Liver (tissue), 9 donors: ENCODE measurements around the gene TAMALIN. TPM values are rescaled to one million over a fixed set of nuclear protein-coding genes. Genes with fewer than 3 reads are reported as not detected.

Experiments used
- DNase-seq: peaks from one replicate; pipeline ENCODE4 v3.0.0-alpha.2; 2017; ENCODE audit warnings: low spot score
- H3K27ac ChIP-seq, 2 donors: one replicate each; pipeline ENCODE4 v1.7.0; 2013; ENCODE audit warnings: inconsistent platforms in 2 of 2, low read length in 2 of 2, control low read depth in 1 of 2, low read depth in 1 of 2, mild to moderate bottlenecking in 1 of 2
- H3K27me3 ChIP-seq, 4 donors: one replicate each; pipeline versions ENCODE4 v1.6.1 to v1.7.0; 2013; ENCODE audit warnings: low read length in 3 of 4, inconsistent platforms in 1 of 4, mild to moderate bottlenecking in 1 of 4, moderate library complexity in 1 of 4; ENCODE audit not compliant: control insufficient read depth in 4 of 4, insufficient read depth in 4 of 4
- H3K36me3 ChIP-seq, 4 donors: one replicate each; pipeline versions ENCODE4 v1.6.1 to v1.7.0; 2013; ENCODE audit warnings: low read length in 3 of 4, mild to moderate bottlenecking in 3 of 4, low read depth in 1 of 4, moderate library complexity in 1 of 4; ENCODE audit not compliant: control insufficient read depth in 4 of 4, insufficient read depth in 3 of 4
- H3K4me1 ChIP-seq, 4 donors: one replicate each; pipeline versions ENCODE4 v1.6.1 to v1.7.0; 2013; ENCODE audit warnings: low read length in 3 of 4, mild to moderate bottlenecking in 3 of 4, moderate library complexity in 1 of 4; ENCODE audit not compliant: control insufficient read depth in 4 of 4, insufficient read depth in 4 of 4
- H3K4me3 ChIP-seq, 3 donors: one replicate each; pipeline versions ENCODE4 v1.6.1 to v1.7.0; 2013; ENCODE audit warnings: low read length in 3 of 3, control low read depth in 1 of 3, low read depth in 1 of 3, mild to moderate bottlenecking in 1 of 3
- H3K9ac ChIP-seq, 2 donors: one replicate each; pipeline ENCODE4 v1.7.0; 2013; ENCODE audit warnings: low read length in 2 of 2, mild to moderate bottlenecking in 2 of 2, moderate library complexity in 2 of 2, control low read depth in 1 of 2, low read depth in 1 of 2
- H3K9me3 ChIP-seq, 4 donors: one replicate each; pipeline versions ENCODE4 v1.6.1 to v1.7.0; 2013; ENCODE audit warnings: low read length in 3 of 4; ENCODE audit not compliant: control insufficient read depth in 4 of 4
- EGR1 ChIP-seq, 2 donors: IDR thresholded peaks; 2 replicates each; pipeline ENCODE4 v1.6.1; 2016 to 2018; ENCODE audit warnings: antibody characterized with exemption in 2 of 2, low read depth in 2 of 2
- FOXA2 ChIP-seq: IDR thresholded peaks from 2 replicates; pipeline ENCODE4 v1.6.1; 2016; ENCODE audit warnings: antibody characterized with exemption
- HNF4A ChIP-seq, 2 donors: conservative IDR thresholded peaks; 2 replicates each; pipeline ENCODE4 v1.6.1; 2016; ENCODE audit warnings: antibody characterized with exemption in 2 of 2, mild to moderate bottlenecking in 2 of 2
- HNF4G ChIP-seq: IDR thresholded peaks from 2 replicates; pipeline ENCODE4 v1.6.1; 2016; ENCODE audit warnings: antibody characterized with exemption
- JUND ChIP-seq, 2 donors: IDR thresholded peaks; 2 replicates each; pipeline ENCODE4 v1.6.1; 2016; ENCODE audit warnings: antibody characterized with exemption in 2 of 2
- RAD21 ChIP-seq, 2 donors: IDR thresholded peaks; 2 replicates each; pipeline ENCODE4 v1.6.1; 2016; ENCODE audit warnings: antibody characterized with exemption in 2 of 2, mild to moderate bottlenecking in 2 of 2
- RXRA ChIP-seq, 2 donors: IDR thresholded peaks; 2 replicates each; pipeline ENCODE4 v1.6.1; 2017 to 2018; ENCODE audit warnings: antibody characterized with exemption in 2 of 2, mild to moderate bottlenecking in 1 of 2
- SP1 ChIP-seq: IDR thresholded peaks from 2 replicates; pipeline ENCODE4 v1.6.1; 2018; ENCODE audit warnings: antibody characterized with exemption, mild to moderate bottlenecking
- TAF1 ChIP-seq: conservative IDR thresholded peaks from 2 replicates; pipeline ENCODE4 v1.6.1; 2016; ENCODE audit warnings: antibody characterized with exemption, mild to moderate bottlenecking
- YY1 ChIP-seq: IDR thresholded peaks from 2 replicates; pipeline ENCODE4 v1.6.1; 2016; ENCODE audit warnings: antibody characterized with exemption, mild to moderate bottlenecking
- WGBS: extraction: QIAGEN DNeasy Blood & Tissue Kit; methylation state at CpG from one replicate; pipeline ENCODE4 v1.1.7; 2013; 5-methylcytosine and 5-hydroxymethylcytosine counted together
- polyA plus RNA-seq, 2 donors: library from polyadenylated mRNA; stranded (reverse) in 1 of 2; unstranded in 1 of 2; fragments of 200-250 nt in 1 of 2; fragments of >200 nt in 1 of 2; fragmentation: Nextera tagmentation in 1 of 2; extraction: Ambion mirVana in 1 of 2; gene quantifications; one replicate each; pipeline versions ENCODE4 v1.2.1 to v1.2.3, GENCODE V29; 2013 to 2015
- total RNA-seq, 2 donors: library from RNA; depleted of rRNA; stranded (reverse); fragments of >200 nt; gene quantifications; one replicate each; pipeline ENCODE4 v1.2.3, GENCODE V29; 2014
- TF ChIP-seq, protein P1 (sequence below): IDR thresholded peaks from 2 replicates; pipeline ENCODE4 v1.6.1; 2016; ENCODE audit warnings: antibody characterized with exemption, mild to moderate bottlenecking
- TF ChIP-seq, protein P2 (sequence below): IDR thresholded peaks from 2 replicates; pipeline ENCODE4 v1.6.1; 2016; ENCODE audit warnings: antibody characterized with exemption
- TF ChIP-seq, protein P3 (sequence below): IDR thresholded peaks from 2 replicates; pipeline ENCODE4 v1.6.1; 2016; ENCODE audit warnings: antibody characterized with exemption
- TF ChIP-seq, protein P4 (sequence below): IDR thresholded peaks from 2 replicates; pipeline ENCODE4 v1.6.1; 2016; ENCODE audit warnings: antibody characterized with exemption
- TF ChIP-seq, protein P5 (sequence below): fragments of 150-350 bp; IDR thresholded peaks from 2 replicates; pipeline ENCODE4 v1.5.1; 2017; ENCODE audit warnings: improper control_type of control experiment, low read depth, low read length; ENCODE audit not compliant: missing input control
- donor health status: healthy.
- donor health status: healthy.
- donor health status: healthy.
- donor health status: healthy.
- donor health status: healthy.

TAMALIN gene
- total and polyA plus RNA-seq, 4 donors, result 1.1 to 9.9 (median 2.5) TPM

DNA sequence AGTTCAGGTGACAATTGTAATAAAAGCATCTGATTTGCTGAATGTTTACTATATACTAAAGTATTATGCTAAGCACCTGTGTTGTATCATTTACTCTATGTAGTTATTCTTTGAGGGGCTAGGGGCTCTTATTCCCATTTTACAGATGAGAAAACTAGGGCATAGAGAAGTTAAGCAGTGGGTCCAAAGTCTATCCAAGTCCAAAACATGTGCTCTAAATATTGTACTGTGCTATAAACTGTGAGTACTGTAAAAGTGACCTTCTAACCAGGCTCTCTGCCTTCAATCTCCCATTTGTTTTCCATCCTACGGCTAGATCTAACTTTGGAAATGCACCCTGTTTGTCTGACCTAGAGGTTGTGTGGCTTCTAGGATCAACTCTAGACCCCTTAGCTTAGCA lies 46.3 kb upstream of the TAMALIN start:
- H3K27me3 ChIP-seq, result no peaks in the 10 kb centered on the region
- peak in 1 of 2 donors; percentile 38 for TF ChIP-seq HNF4A (conservative IDR thresholded peaks at IDR 0.05)
- TF ChIP-seq, protein P1, sequence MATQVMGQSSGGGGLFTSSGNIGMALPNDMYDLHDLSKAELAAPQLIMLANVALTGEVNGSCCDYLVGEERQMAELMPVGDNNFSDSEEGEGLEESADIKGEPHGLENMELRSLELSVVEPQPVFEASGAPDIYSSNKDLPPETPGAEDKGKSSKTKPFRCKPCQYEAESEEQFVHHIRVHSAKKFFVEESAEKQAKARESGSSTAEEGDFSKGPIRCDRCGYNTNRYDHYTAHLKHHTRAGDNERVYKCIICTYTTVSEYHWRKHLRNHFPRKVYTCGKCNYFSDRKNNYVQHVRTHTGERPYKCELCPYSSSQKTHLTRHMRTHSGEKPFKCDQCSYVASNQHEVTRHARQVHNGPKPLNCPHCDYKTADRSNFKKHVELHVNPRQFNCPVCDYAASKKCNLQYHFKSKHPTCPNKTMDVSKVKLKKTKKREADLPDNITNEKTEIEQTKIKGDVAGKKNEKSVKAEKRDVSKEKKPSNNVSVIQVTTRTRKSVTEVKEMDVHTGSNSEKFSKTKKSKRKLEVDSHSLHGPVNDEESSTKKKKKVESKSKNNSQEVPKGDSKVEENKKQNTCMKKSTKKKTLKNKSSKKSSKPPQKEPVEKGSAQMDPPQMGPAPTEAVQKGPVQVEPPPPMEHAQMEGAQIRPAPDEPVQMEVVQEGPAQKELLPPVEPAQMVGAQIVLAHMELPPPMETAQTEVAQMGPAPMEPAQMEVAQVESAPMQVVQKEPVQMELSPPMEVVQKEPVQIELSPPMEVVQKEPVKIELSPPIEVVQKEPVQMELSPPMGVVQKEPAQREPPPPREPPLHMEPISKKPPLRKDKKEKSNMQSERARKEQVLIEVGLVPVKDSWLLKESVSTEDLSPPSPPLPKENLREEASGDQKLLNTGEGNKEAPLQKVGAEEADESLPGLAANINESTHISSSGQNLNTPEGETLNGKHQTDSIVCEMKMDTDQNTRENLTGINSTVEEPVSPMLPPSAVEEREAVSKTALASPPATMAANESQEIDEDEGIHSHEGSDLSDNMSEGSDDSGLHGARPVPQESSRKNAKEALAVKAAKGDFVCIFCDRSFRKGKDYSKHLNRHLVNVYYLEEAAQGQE, result no peak
- no peak overlapping the region for H3K9ac ChIP-seq
- peak overlapping the region; percentile 32 to 88 for H3K27ac ChIP-seq
- DNase-seq, result no peak
- peaks cover 0 to 39% (median 22%) of the 10 kb centered on the region in 4 donors for H3K4me1 ChIP-seq
- no peak overlapping the region for H3K4me3 ChIP-seq
- H3K9me3 ChIP-seq, result no peaks in the 10 kb centered on the region
- WGBS, result 52% methylated on average over 1 of the region's 1 CpG
- H3K36me3 ChIP-seq, result no peaks in the 10 kb centered on the region

DNA sequence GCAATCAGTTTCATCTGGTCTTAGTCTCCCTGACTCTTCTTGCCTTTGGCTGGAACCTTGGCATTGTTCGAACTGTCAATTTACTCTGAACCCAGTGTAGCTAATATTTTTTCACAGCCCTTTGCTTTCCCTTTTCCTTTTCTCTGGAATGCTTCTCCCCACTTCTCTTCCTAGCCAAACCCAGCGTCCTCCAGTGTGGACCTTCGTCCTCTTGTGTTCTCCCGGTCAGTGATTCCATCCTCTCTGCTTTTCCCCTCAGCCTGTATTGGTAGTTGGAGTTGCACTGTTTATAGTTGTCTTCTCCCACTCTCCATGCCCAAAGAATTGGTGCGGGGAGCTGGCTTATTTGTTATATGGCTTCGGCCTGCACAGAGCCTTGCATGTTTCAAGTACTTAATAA lies 45.9 kb upstream of the TAMALIN start:
- Histone ChIP-seq H3K4me1 (peaks cover 0 to 35% (median 21%) of the 10 kb centered on the region in 4 donors), H3K9me3 (no peaks in the 10 kb centered on the region)
- DNase-seq, result no peak

DNA sequence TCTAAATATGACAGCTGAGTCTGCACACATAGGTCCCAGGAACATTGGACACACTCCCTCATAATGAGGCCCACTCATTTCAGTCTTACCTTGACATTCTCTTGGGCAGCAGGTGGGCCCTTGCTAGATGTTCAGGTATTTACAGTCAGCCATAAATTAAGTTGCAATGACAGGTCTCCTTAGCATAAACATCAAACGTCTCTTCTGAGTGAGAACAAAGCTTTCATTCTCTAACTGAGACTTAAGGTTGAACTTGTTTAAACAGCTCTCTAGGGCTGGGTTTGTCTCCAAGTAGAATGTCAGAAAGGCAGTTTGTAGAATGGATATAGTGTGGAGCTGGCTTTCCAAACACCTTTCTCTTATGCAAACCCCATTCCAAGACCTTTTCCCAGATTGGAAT lies 44.9 kb upstream of the TAMALIN start:
- H3K36me3 ChIP-seq, result no peaks in the 10 kb centered on the region
- H3K4me3 ChIP-seq, result no peak overlapping the region
- H3K9ac ChIP-seq, result no peak overlapping the region
- WGBS, result 49% methylated on average over 1 of the region's 1 CpG
- no peak overlapping the region for H3K27ac ChIP-seq
- H3K9me3 ChIP-seq, result no peaks in the 10 kb centered on the region
- H3K4me1 ChIP-seq, result peaks cover 0 to 33% (median 20%) of the 10 kb centered on the region in 4 donors
- DNase-seq, result no peak
- H3K27me3 ChIP-seq, result no peaks in the 10 kb centered on the region
- no peak for TF ChIP-seq TAF1
- TF ChIP-seq JUND (IDR thresholded peaks at IDR 0.05), result no peak
- TF ChIP-seq, protein P1, result no peak
- no peak for TF ChIP-seq RAD21 (IDR thresholded peaks at IDR 0.05)
- TF ChIP-seq YY1, result no peak
- TF ChIP-seq RXRA (IDR thresholded peaks at IDR 0.05), result no peak
- no peak for TF ChIP-seq SP1
- TF ChIP-seq, protein P2, sequence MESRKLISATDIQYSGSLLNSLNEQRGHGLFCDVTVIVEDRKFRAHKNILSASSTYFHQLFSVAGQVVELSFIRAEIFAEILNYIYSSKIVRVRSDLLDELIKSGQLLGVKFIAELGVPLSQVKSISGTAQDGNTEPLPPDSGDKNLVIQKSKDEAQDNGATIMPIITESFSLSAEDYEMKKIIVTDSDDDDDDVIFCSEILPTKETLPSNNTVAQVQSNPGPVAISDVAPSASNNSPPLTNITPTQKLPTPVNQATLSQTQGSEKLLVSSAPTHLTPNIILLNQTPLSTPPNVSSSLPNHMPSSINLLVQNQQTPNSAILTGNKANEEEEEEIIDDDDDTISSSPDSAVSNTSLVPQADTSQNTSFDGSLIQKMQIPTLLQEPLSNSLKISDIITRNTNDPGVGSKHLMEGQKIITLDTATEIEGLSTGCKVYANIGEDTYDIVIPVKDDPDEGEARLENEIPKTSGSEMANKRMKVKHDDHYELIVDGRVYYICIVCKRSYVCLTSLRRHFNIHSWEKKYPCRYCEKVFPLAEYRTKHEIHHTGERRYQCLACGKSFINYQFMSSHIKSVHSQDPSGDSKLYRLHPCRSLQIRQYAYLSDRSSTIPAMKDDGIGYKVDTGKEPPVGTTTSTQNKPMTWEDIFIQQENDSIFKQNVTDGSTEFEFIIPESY, result no peak
- no peak for TF ChIP-seq FOXA2
- TF ChIP-seq, protein P3, sequence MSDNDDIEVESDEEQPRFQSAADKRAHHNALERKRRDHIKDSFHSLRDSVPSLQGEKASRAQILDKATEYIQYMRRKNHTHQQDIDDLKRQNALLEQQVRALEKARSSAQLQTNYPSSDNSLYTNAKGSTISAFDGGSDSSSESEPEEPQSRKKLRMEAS, result no peak
- TF ChIP-seq HNF4G, result no peak

More for the DNA sequence above, 45.9 kb upstream of the TAMALIN start:
- H3K9ac ChIP-seq, result no peak overlapping the region
- H3K27me3 ChIP-seq, result no peaks in the 10 kb centered on the region
- 60% methylated on average over 6 of the region's 6 CpGs for WGBS
- H3K36me3 ChIP-seq, result no peaks in the 10 kb centered on the region
- no peak overlapping the region for H3K4me3 ChIP-seq
- peak overlapping the region; percentile 32 to 88 for H3K27ac ChIP-seq
- no peak for TF ChIP-seq EGR1 (IDR thresholded peaks at IDR 0.05; ENCODE audit: low read depth in 2 of 2)
- TF ChIP-seq, protein P4, sequence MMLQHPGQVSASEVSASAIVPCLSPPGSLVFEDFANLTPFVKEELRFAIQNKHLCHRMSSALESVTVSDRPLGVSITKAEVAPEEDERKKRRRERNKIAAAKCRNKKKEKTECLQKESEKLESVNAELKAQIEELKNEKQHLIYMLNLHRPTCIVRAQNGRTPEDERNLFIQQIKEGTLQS, result no peak
- TF ChIP-seq, protein P5, sequence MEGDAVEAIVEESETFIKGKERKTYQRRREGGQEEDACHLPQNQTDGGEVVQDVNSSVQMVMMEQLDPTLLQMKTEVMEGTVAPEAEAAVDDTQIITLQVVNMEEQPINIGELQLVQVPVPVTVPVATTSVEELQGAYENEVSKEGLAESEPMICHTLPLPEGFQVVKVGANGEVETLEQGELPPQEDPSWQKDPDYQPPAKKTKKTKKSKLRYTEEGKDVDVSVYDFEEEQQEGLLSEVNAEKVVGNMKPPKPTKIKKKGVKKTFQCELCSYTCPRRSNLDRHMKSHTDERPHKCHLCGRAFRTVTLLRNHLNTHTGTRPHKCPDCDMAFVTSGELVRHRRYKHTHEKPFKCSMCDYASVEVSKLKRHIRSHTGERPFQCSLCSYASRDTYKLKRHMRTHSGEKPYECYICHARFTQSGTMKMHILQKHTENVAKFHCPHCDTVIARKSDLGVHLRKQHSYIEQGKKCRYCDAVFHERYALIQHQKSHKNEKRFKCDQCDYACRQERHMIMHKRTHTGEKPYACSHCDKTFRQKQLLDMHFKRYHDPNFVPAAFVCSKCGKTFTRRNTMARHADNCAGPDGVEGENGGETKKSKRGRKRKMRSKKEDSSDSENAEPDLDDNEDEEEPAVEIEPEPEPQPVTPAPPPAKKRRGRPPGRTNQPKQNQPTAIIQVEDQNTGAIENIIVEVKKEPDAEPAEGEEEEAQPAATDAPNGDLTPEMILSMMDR, result no peak
- no peak for TF ChIP-seq YY1
- peak in 1 of 2 donors; percentile 23 for TF ChIP-seq RXRA (IDR thresholded peaks at IDR 0.05)
- peak; percentile 14 to 42 for TF ChIP-seq HNF4A (conservative IDR thresholded peaks at IDR 0.05)
